Stimulated activated naive CD8-positive, alpha-beta T cell treated with anti-CD3 and anti-CD28 coated beads, Interleukin-15, amount 100 ng/mL, for 72 hours (primary cell): ENCODE data around the gene OR2A42.
"Not testable (repeated sequence)": the region's sequence is repeated elsewhere in the genome, so short reads cannot be mapped to it uniquely, and the experiment has no call there.

ENCODE experiments used
- ATAC-seq: fragments of 150-1000 bp; cut with Tn5 transposase; 2 replicates; pipeline ENCODE4 v1.10.0; 2021; ENCODE audit warnings: mild to moderate bottlenecking, moderate library complexity
- DNase-seq, 2 donors: peaks; one replicate each; pipeline ENCODE4 v3.0.0; 2021 to 2022
- H3K27ac Mint-ChIP-seq, 2 donors: one replicate each; pipeline ENCODE4 v1.8.0; 2022; ENCODE audit warnings: mild to moderate bottlenecking in 2 of 2, mixed read lengths in 2 of 2, moderate library complexity in 2 of 2
- H3K27me3 Mint-ChIP-seq: one replicate; pipeline ENCODE4 v1.8.0; 2022; ENCODE audit warnings: mixed read lengths
- H3K4me1 Mint-ChIP-seq: one replicate; pipeline ENCODE4 v1.8.0; 2022; ENCODE audit warnings: mild to moderate bottlenecking, mixed read lengths
- H3K4me3 Mint-ChIP-seq, 2 donors: one replicate each; pipeline ENCODE4 v1.8.0; 2022; ENCODE audit warnings: mild to moderate bottlenecking in 2 of 2, mixed read lengths in 2 of 2, moderate library complexity in 1 of 2
- H3K9me3 Mint-ChIP-seq, 2 donors: one replicate each; pipeline ENCODE4 v1.8.0; 2022; ENCODE audit warnings: mixed read lengths in 2 of 2

The OR2A42 gene, protein sequence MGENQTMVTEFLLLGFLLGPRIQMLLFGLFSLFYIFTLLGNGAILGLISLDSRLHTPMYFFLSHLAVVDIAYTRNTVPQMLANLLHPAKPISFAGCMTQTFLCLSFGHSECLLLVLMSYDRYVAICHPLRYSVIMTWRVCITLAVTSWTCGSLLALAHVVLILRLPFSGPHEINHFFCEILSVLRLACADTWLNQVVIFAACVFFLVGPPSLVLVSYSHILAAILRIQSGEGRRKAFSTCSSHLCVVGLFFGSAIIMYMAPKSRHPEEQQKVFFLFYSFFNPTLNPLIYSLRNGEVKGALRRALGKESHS

DNA sequence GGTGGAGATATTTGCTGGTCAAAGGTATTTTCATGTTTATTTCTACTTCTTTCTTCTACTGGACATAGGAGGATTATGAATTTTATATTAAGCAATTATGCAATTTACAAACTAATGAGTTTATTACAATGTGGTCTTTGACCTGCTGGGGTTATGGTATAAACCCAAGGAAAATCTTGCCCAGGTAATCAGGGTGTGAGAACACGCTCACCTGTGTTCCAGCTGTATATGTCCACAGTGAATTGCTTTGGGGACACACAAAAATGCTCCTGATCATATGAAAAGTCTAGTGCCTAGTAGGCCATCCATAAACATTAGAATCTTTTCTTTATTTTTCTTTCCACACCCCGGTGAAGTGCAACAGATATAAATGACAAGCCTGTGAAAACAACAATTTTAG, at the start of gene OR2A42:
OR2A42 (minus strand) TSS at position 241 of the 400 bp plus-strand sequence. CDS start 6,762 bp downstream, outside the sequence.
- not testable (repeated sequence) for DNase-seq, H3K9me3 Mint-ChIP-seq, H3K4me3 Mint-ChIP-seq, H3K27me3 Mint-ChIP-seq, H3K4me1 Mint-ChIP-seq, H3K27ac Mint-ChIP-seq, ATAC-seq

DNA sequence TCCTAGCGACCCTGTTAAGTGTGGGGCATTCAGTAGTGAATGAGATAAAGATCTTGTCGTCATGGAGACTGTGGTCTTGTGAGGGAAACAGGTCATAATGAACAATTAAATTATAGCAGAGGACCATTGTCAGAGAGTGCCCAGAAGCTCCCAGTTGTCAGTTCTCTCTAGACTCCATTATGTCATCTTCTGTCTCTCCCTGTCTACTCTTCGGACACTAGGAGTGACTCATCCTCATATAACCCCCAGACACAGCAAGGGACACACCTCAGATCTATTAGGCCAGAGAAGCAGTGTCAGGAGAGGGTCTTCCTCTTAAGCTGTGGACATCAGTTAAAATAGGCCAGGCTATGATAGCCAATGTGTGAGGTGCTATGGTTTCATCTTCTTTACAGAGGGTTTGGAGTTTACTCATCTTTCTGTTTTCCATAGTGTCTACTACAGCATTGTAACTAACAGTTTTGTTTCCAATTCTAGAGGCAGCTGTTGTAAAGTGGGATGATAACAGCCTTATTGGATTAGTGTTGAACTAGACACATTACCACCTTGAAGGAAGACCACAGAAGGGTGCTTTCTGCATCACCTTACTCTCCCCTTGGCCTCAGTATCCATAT, 47.9 kb upstream of the OR2A42 start:
- H3K4me3 Mint-ChIP-seq, H3K27ac Mint-ChIP-seq, H3K27me3 Mint-ChIP-seq, H3K9me3 Mint-ChIP-seq, DNase-seq, H3K4me1 Mint-ChIP-seq: not testable (repeated sequence)
- ATAC-seq, result peak; percentile 12

DNA sequence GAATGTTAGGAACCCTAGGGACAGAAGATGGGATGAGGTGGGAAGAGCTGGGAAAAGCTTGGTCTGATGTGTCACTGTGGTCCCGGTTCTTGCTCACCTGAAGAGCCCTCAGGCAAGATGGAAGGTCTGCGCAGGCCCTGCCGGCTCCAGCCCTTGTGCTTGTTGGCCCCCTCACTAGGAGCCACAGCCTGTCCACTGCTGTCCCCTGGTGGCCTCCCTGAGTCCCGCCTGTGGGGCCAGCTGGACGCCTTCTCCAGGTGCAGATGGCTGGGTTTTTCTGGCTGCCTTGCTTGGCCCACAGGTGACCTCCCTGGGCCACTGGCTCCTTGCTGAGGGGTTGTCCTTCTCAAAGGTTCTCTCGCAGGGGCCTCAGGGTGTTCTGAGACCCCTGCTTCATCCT, 44.3 kb upstream of the OR2A42 start:
- not testable (repeated sequence) for H3K9me3 Mint-ChIP-seq, H3K4me3 Mint-ChIP-seq, H3K4me1 Mint-ChIP-seq, DNase-seq, H3K27me3 Mint-ChIP-seq, H3K27ac Mint-ChIP-seq
- peak; percentile 7 for ATAC-seq

DNA sequence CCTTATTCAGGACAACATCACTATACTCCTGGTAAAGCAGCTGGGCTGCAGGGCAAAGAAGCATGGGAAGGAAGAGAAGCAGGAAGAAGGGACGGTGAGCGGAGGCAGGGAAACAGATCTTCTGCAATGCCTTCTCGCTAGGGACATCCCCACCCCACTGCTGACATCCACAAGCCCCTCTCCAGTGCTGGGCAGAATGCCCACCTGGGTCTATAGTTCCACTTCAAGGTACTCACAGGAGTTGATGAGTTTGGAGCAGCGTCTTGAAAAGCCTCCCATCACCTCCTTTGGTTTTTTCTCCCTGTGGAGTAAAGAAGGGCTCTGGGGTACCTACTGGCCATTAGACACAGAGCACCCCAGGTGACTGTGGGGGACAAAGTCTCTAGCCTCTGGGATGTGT, 43.1 kb upstream of the OR2A42 start:
- H3K27me3 Mint-ChIP-seq, H3K4me1 Mint-ChIP-seq, H3K9me3 Mint-ChIP-seq, H3K27ac Mint-ChIP-seq, ATAC-seq, H3K4me3 Mint-ChIP-seq, DNase-seq: not testable (repeated sequence)

DNA sequence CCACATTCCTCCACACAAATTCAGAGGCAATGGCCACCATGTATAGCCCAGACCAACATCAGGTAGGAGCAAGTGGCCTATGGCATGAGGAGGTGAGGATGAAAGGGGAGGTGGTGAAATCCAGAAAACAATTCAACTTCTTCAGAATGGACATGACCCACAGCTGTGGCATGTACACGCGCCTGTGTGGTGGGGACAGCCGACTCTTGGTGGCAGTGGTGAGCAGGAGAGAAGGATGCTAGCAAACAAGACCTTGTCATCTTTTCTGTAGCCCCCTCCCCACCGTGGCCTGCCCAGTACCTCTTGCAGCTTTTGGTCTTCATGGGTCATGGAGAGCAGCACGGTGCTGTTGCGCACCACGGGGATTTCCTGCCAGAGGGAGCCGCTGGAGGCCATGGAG, 42.6 kb upstream of the OR2A42 start:
- not testable (repeated sequence) for H3K4me1 Mint-ChIP-seq, H3K4me3 Mint-ChIP-seq, H3K9me3 Mint-ChIP-seq, ATAC-seq, H3K27ac Mint-ChIP-seq, H3K27me3 Mint-ChIP-seq, DNase-seq

- not testable (repeated sequence) for DNase-seq, H3K9me3 Mint-ChIP-seq, H3K27me3 Mint-ChIP-seq, H3K27ac Mint-ChIP-seq, H3K4me1 Mint-ChIP-seq, ATAC-seq, H3K4me3 Mint-ChIP-seq
Observed at GRCh38 chr7:144280010-144280409, 40.6 kb upstream of the OR2A42 start.

DNA sequence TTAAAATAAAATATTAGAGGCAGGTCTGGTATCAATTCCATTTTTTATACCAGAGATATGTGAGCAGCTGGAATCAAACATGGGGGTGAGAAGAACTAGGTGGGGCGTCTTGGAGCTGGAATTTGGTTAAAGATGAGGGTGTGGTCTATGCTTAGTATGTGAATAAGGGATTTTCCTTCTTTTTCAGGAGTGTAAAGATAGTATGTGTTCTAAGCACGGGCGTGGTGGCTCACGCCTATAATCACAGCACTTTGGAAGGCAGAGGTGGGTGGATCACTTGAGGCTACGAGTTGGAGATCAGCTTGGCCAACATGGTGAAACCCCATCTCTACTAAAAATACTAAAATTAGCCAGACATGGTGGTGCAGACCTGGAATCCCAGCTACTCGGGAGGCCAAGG, 35.9 kb upstream of the OR2A42 start:
- H3K4me1 Mint-ChIP-seq, ATAC-seq, H3K9me3 Mint-ChIP-seq, H3K27me3 Mint-ChIP-seq, H3K27ac Mint-ChIP-seq, H3K4me3 Mint-ChIP-seq, DNase-seq: not testable (repeated sequence)

DNA sequence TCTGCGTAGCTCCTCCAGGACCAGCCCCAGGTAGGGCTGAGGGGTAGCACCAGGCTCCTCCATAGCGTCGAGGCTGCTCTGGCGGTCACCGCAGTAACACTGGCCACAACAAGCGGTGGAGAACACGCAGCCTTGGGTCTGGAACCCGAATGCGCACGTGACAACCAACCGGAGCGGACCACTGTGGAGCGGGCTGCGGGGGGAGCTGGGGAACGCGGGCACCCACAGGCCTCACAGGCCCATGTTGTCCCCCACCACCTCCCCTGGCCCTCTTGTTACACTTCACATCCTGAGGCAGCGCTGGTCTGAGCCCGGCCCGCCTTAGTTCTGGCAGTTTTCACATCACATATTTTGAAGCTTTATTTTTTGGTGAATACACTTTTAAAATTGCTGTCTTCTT, 29.8 kb upstream of the OR2A42 start, which contains the start of gene CTAGE8:
CTAGE8 (minus strand) TSS at position 101 of the 400 bp plus-strand sequence; CDS start at position 63, 38 bp downstream.
- H3K4me3 Mint-ChIP-seq, H3K9me3 Mint-ChIP-seq, H3K4me1 Mint-ChIP-seq, ATAC-seq, H3K27me3 Mint-ChIP-seq, DNase-seq, H3K27ac Mint-ChIP-seq: not testable (repeated sequence)

GRCh38 chr7:144264692-144265091, 25.3 kb upstream of the OR2A42 start, which contains the start of gene OR2A7:
Gene OR2A7, minus strand, starts transcription at chr7:144264792. Its CDS starts 5,164 bp downstream, at chr7:144259628.
- not testable (repeated sequence) for H3K4me1 Mint-ChIP-seq, DNase-seq, H3K27me3 Mint-ChIP-seq, ATAC-seq, H3K9me3 Mint-ChIP-seq, H3K4me3 Mint-ChIP-seq, H3K27ac Mint-ChIP-seq

GRCh38 chr7:144262128-144262527, 22.7 kb upstream of the OR2A42 start:
- not testable (repeated sequence) for H3K4me3 Mint-ChIP-seq, ATAC-seq, H3K27me3 Mint-ChIP-seq, H3K4me1 Mint-ChIP-seq, DNase-seq, H3K9me3 Mint-ChIP-seq, H3K27ac Mint-ChIP-seq

DNA sequence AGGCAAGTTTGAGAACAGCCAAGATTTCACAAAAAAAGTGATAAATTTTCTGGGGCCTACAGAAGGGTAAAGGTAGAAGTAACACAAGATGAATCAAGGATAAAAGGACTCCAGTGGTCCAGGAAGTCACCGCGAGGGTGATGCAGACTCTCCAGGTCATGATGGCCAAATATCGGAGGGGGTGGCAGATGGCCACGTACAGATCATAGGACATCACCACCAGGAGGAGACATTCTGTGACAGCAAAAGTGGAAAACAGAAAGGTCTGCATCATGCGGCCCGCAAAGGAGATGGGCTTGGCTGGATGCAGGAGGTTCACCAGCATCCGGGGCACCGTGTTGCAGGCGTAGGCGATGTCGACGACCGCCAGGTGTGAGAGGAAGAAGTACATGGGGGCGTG, 19.7 kb upstream of the OR2A42 start:
- not testable (repeated sequence) for H3K27ac Mint-ChIP-seq, ATAC-seq, DNase-seq, H3K4me3 Mint-ChIP-seq, H3K4me1 Mint-ChIP-seq, H3K9me3 Mint-ChIP-seq, H3K27me3 Mint-ChIP-seq

DNA sequence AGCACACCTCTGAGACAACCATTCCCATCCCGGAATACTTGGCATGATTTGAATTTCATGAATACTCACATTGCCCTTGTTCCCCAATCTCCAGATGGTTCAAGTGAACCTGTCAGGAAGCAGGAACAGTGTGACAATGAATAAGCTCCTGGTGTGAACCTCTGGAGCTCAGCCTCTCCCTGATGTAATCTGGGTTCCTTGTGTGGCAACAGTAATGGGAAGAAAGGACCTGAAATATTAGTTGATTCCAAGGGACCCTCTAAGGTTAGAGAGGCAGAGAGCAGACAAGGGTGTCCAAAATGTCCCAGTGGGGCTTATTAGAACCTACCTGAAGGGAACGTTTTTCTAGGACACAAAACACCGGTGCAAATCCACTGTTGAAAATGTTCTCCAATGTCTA, 16.7 kb upstream of the OR2A42 start:
- Mint-ChIP-seq H3K27me3 (no peaks in the 10 kb centered on the region), H3K4me3 (no peak overlapping the region), H3K27ac (no peak overlapping the region), H3K9me3 (no peaks in the 10 kb centered on the region), H3K4me1 (no peaks in the 10 kb centered on the region)
- DNase-seq (no peak), ATAC-seq (no peak)

- Mint-ChIP-seq H3K9me3 (no peaks in the 10 kb centered on the region), H3K4me3 (no peak overlapping the region), H3K27ac (no peak overlapping the region), H3K27me3 (no peaks in the 10 kb centered on the region), H3K4me1 (no peaks in the 10 kb centered on the region)
- ATAC-seq (no peak), DNase-seq (no peak)
Observed at GRCh38 chr7:144255471-144255897, 16.1 kb upstream of the OR2A42 start.

DNA sequence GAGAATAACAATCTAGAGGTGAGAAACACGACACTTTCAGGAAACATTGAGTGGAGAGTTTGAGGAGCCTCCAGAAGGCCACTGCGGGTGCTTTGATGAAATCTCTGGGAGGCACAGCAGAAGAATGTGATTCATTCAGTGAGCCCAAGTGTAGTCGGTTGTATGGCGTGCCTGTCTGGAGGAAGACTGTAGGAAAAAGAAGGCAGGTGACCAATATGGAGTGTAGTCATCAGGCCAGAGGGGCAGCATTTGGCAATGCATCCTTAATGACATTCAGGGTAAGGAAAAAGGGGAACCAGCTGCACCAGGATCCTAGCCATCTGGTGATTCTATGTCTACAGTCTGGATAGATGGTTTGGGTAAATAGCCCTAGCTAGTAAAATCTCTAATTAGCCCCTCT, 12.9 kb upstream of the OR2A42 start:
- H3K27ac Mint-ChIP-seq, H3K4me1 Mint-ChIP-seq, H3K27me3 Mint-ChIP-seq, DNase-seq, ATAC-seq, H3K9me3 Mint-ChIP-seq, H3K4me3 Mint-ChIP-seq: not testable (repeated sequence)

GRCh38 chr7:144247674-144248330, 8.4 kb upstream of the OR2A42 start:
- H3K4me1 Mint-ChIP-seq, H3K27me3 Mint-ChIP-seq, H3K27ac Mint-ChIP-seq, DNase-seq, ATAC-seq, H3K4me3 Mint-ChIP-seq, H3K9me3 Mint-ChIP-seq: not testable (repeated sequence)

DNA sequence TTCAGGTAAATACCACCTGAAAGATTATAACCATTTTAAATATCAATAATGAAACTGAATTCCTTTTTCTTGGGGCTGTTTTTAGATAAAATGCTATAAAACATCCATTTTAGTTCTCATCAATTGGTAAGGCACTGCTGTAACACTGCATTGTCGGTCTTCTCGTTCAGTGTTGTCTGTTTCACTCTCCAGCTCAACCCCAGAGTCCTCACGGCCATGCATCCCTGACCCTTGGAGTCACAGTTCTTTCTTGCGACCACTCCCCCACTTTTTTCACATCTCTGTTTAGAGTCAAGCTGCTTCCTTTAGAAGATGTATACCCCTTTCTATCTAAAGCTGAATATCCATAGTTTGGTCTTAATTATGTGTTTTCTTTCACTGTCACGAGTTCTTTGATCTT, 7.6 kb upstream of the OR2A42 start:
- H3K4me1 Mint-ChIP-seq, H3K4me3 Mint-ChIP-seq, ATAC-seq, H3K27me3 Mint-ChIP-seq, DNase-seq, H3K27ac Mint-ChIP-seq, H3K9me3 Mint-ChIP-seq: not testable (repeated sequence)
